ENCODE results near the gene MACROD1.

The MACROD1 gene

DNA sequence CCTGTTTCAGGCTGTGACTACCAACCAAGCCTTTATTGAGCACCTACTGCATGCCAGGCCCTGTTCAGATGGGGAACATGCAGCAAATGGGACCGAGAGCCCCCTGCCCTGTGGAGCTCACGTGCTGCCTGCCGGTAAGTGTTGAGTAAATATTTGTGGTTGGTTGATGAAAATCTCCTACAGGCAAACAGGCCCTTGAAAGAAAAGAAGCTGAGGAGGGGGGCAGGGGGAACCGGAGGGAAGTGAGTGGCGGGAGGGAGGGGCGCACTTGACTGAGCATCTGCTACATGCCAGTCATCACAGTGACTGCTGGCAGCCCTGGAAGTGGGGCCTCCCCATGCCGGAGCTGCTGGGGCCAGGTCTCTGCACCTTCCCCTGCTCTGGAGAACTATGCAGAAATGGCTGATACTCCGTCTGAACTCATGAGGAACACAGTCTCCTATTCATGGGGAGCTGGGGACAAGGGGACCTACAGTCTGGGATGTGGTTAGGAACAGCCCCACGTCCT, 34.2 kb downstream of the MACROD1 start:
- H3K4me3 ChIP-seq (ENCODE audit: low read depth, low read length), result no peak overlapping the region

- no peak overlapping the region for H3K4me3 ChIP-seq (ENCODE audit: low read depth, low read length)
These were observed 35.3 kb downstream of the MACROD1 start for GRCh38 chr11:64130618-64131017.

GRCh38 chr11:64129403-64129802, 36.5 kb downstream of the MACROD1 start:
- no peak overlapping the region for H3K4me3 ChIP-seq (ENCODE audit: low read depth, low read length)

DNA sequence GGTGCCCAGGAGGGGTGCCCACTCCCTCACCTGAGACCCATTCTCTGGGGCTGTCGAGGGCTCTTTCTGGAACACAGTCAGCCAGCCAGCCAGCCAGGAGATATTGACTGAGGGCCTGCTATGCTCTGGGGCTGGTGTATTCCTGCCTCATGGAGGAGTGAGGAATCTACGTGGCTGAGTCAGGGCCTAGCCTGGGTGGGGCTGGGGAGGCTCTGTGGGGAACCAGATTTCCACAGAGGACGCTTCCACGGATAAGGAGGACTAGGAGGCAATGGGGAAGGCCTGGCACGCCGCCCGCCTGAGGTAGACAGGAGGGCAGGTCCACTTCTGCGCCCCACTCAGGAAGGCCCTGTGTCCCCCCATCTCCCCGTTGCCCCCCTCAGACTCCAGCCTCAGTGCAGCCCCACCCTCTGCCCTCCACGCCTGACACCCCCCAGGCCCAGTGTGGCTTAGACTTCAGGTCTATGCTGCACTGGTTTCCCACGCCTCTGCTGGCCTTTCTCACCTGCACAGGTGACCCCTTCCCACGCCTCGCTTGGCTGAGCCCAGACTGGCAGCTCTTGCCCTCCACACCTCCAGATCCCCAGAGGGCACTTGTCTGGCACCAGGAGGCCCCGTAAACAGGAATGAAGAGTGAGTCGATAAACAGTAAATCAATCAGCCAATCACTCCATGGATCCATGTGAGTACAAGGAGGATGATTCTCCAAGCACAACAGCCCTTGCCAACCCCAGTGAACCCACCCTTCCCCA, 37.5 kb downstream of the MACROD1 start:
- no peak overlapping the region for H3K4me3 ChIP-seq (ENCODE audit: low read depth, low read length)

- no peak overlapping the region for H3K4me3 ChIP-seq (ENCODE audit: low read depth, low read length)
These were observed 38.4 kb downstream of the MACROD1 start for GRCh38 chr11:64127267-64128072.

- H3K4me3 ChIP-seq (ENCODE audit: low read depth, low read length), result no peak overlapping the region
These were observed 39.1 kb downstream of the MACROD1 start for GRCh38 chr11:64126796-64127195.

DNA sequence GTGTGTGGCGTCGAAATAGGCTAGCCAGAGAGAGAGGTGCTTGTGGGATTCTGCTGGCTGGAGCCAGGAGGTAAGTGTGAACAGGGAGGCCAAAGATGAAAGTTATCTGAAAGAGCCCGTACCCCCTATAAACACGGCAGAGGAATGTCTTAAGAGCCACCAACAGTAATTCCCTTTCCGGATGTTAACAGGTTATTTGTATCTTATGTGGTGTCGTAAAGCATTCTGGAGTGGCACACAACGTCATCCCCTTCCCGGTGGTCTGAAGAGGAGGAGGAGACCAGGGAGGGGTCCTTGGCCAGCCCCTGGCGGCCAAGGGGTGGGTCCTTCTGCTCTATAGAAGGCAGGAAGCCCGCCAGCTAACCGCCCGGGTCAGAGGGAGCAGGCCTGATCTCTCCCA, 39.5 kb downstream of the MACROD1 start:
- no peak overlapping the region for H3K4me3 ChIP-seq (ENCODE audit: low read depth, low read length)

GRCh38 chr11:64125676-64126075, 40.2 kb downstream of the MACROD1 start:
- H3K4me3 ChIP-seq (ENCODE audit: low read depth, low read length), result no peak overlapping the region

- H3K4me3 ChIP-seq (ENCODE audit: low read depth, low read length), result no peak overlapping the region
These were observed 41.8 kb downstream of the MACROD1 start for GRCh38 chr11:64124147-64124546.

- no peak overlapping the region for H3K4me3 ChIP-seq (ENCODE audit: low read depth, low read length)
These were observed 42.2 kb downstream of the MACROD1 start for GRCh38 chr11:64123679-64124078.

- no peak overlapping the region for H3K4me3 ChIP-seq (ENCODE audit: low read depth, low read length)
These were observed 43.2 kb downstream of the MACROD1 start for GRCh38 chr11:64122411-64123410.

- no peak overlapping the region for H3K4me3 ChIP-seq (ENCODE audit: low read depth, low read length)
These were observed 44.1 kb downstream of the MACROD1 start for GRCh38 chr11:64121663-64122410.

DNA sequence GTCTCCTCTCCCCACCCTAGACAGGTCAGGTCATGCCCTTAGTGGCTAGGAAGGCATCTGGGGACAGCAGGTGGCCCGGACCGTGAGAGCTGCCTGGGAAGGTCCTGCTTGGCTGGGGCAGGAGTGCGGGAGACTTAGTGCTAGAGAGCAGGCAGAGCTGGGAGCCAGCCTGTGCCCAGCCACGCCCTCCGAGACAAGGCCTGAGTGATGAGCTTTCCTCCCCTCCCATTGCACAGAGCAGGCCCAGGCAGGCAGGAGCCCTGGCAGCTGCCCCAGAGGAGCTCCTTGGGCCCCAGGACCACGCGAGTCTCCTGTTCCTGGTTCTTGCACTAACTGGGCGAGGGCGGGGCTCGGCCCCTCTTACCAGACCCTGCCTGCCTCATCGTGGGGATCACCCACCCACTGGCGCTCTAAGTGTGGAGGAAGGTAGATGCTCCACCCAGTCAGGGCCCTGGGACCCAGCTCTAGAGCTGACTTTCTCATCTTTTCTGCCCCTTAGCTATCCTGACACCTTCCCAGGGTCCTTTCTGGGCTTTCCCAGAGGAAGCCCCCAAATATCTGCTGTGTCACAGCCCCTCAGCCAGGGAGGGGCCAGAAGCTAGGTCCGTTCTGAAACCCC, 44.9 kb downstream of the MACROD1 start:
- no peak overlapping the region for H3K4me3 ChIP-seq (ENCODE audit: low read depth, low read length)

GRCh38 chr11:64119700-64120099, 46.2 kb downstream of the MACROD1 start:
- H3K4me3 ChIP-seq (ENCODE audit: low read depth, low read length), result no peak overlapping the region

DNA sequence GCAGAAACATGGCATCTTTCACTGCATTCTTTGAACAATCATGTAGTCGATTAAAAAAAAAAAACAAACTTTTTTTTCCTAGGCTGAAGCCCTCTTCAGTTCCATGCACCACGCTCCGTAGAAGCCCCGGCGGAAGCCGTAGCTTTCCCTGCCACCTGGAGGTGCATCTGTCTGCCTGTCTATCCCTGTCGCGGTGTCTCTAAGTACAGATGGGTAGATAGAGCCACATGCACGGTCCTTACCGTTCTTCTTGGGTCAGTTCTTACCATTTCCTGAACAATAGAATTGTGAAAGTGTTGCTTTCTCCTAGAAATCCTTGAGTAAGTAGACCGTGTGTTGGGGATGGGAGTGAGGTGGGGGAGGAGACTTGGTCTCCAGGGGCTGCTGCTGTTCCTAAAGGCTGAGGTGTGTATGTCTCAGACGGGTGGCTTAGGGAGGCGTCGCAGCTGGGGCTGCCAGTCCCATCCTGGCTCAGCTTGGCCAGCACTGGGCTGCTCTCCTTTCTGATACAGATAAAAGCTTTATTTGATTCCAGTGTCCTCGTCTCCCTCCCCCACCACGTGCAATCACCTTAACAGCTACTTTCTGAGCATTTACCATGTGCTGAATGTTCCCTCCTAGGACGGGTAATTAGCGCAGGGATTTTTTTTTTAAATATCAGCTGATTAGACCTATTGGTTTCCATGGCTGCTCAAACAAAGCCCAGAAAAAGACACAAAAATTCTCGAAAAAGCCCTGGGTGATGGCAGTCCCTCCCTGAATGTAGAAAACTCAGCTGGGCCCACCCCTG, 46.8 kb downstream of the MACROD1 start:
- H3K4me3 ChIP-seq (ENCODE audit: low read depth, low read length), result no peak overlapping the region

- H3K4me3 ChIP-seq (ENCODE audit: low read depth, low read length), result no peak overlapping the region
These were observed 48.0 kb downstream of the MACROD1 start for GRCh38 chr11:64117763-64118459.

- no peak overlapping the region for H3K4me3 ChIP-seq (ENCODE audit: low read depth, low read length)
These were observed 50.1 kb downstream of the MACROD1 start for GRCh38 chr11:64115531-64116522.

Data from iPS-11a (cell line).